GM18873 (cell line): Measurements from ENCODE around the gene FHIT.

Source experiments
- ATAC-seq: cut with Tn5 transposase; IDR thresholded peaks from one replicate; pipeline ENCODE4 v1.9.1; 2021; ENCODE audit warnings: mild to moderate bottlenecking, moderate library complexity, moderate number of reproducible peaks; ENCODE audit not compliant: unreplicated experiment, low FRiP score

Gene FHIT

GRCh38 chr3:60225848-60226247 lies 1025.4 kb downstream of the FHIT start:
- no peak for ATAC-seq

GRCh38 chr3:60220768-60221167 lies 1030.5 kb downstream of the FHIT start:
- ATAC-seq, result no peak

GRCh38 chr3:60219501-60219900 lies 1031.8 kb downstream of the FHIT start:
- no peak for ATAC-seq

- ATAC-seq, result no peak
Measured at GRCh38 chr3:60217156-60217911, 1033.9 kb downstream of the FHIT start.

- no peak for ATAC-seq
Measured at GRCh38 chr3:60216462-60217075, 1034.7 kb downstream of the FHIT start.

GRCh38 chr3:60215946-60216345 lies 1035.3 kb downstream of the FHIT start:
- no peak for ATAC-seq

GRCh38 chr3:60207905-60208304 lies 1043.3 kb downstream of the FHIT start:
- ATAC-seq, result no peak

- no peak for ATAC-seq
Measured at GRCh38 chr3:60206206-60206605, 1045.0 kb downstream of the FHIT start.

- ATAC-seq, result no peak
Measured at GRCh38 chr3:60202052-60202726, 1049.1 kb downstream of the FHIT start.

GRCh38 chr3:60199306-60199705 lies 1051.9 kb downstream of the FHIT start:
- ATAC-seq, result no peak

GRCh38 chr3:60198179-60198720 lies 1053.0 kb downstream of the FHIT start:
- ATAC-seq, result no peak

- ATAC-seq, result no peak
Measured at GRCh38 chr3:60192297-60193114, 1058.7 kb downstream of the FHIT start.

GRCh38 chr3:60190073-60190472 lies 1061.2 kb downstream of the FHIT start:
- no peak for ATAC-seq

GRCh38 chr3:60189304-60189703 lies 1061.9 kb downstream of the FHIT start:
- no peak for ATAC-seq

- ATAC-seq, result no peak
Measured at GRCh38 chr3:60188803-60189202, 1062.4 kb downstream of the FHIT start.

GRCh38 chr3:60187343-60187742 lies 1063.9 kb downstream of the FHIT start:
- ATAC-seq, result no peak

- ATAC-seq, result no peak
Measured at GRCh38 chr3:60186359-60186758, 1064.9 kb downstream of the FHIT start.

GRCh38 chr3:60185161-60185560 lies 1066.1 kb downstream of the FHIT start:
- no peak for ATAC-seq

- ATAC-seq, result no peak
Measured at GRCh38 chr3:60182697-60183096, 1068.6 kb downstream of the FHIT start.

- no peak for ATAC-seq
Measured at GRCh38 chr3:60178931-60179653, 1072.2 kb downstream of the FHIT start.
